C4-2B (cell line): Measurements from ENCODE around the gene POLR2F.

Experiments
- CTCF ChIP-seq: fragments of 450-650 bp; conservative IDR thresholded peaks from 2 replicates; pipeline ENCODE4 v1.5.1; 2017; ENCODE audit warnings: mild to moderate bottlenecking
- ZFX ChIP-seq: fragments of 450-650 bp; IDR thresholded peaks from 2 replicates; pipeline ENCODE4 v1.6.1; 2017

DNA sequence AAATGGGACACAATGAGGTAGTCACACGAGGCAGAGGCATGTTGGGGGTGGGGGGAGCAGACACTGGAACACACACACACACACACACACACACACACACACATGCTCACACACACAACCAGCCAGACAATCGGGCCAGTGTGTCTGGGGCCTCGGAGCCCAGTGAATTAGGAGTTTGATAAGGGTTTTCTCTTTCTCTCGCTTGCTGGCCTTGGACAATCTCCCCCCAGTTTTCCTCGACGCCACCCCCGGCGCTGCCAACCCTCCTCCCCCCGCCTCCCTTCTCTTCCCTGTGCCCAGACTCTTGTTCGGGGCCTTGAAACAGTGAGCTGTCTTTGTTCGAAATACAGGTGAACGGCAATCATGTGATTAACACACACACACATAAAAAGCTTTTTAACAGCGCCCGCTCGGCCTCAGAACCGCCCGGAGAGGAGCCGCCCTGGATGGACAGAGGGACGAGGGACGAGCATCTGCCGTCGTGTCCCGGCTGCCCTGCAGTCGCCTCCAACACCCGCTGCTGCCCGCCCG lies 32.3 kb downstream of the POLR2F start:
- TF ChIP-seq CTCF = no peak
- TF ChIP-seq ZFX = no peak
